ENCODE measurements around the gene GPR87. TPM values are rescaled to one million over a fixed set of nuclear protein-coding genes. Genes with fewer than 3 reads are reported as not detected.
A peak's percentile ranks its signal among the peaks of the same experiment; 100 is the strongest.

Gene GPR87
- total and polyA plus RNA-seq, 10 donors, result not detected

- H3K9me3 ChIP-seq, result no peaks in the 10 kb centered on the region
- H3K27ac ChIP-seq, result peak overlapping the region in 7 of 8 donors; percentile 78 to 92 (median 84)
- intact Hi-C loops (cut with DNase I; ENCODE audit: low total_unique reads), result no loop called here
- H3K36me3 ChIP-seq, result no peaks in the 10 kb centered on the region
- peak in 1 of 3 donors; percentile 1 for TF ChIP-seq POLR2AphosphoS5 (IDR thresholded peaks at IDR 0.05)
- TF ChIP-seq CTCF (IDR thresholded peaks at IDR 0.05 in 8 of 11, conservative IDR thresholded peaks at IDR 0.05 in 3 of 11), result peak in 1 of 11 experiments; percentile 8
- TF ChIP-seq POLR2A (IDR thresholded peaks at IDR 0.05), result no peak
- DNase-seq, result no peak
- WGBS, 5 donors, result 38 to 58% (median 44%) methylated on average over 3 of the region's 3 CpGs
- no peaks in the 10 kb centered on the region for H3K27me3 ChIP-seq (replicated peaks in 1 of 7)
- H3K4me3 ChIP-seq, result peak overlapping the region in 2 of 8 donors; percentile 10 to 46
- H3K4me1 ChIP-seq, result peaks cover 0 to 60% (median 8%) of the 10 kb centered on the region in 6 donors
These were observed 29.7 kb upstream of the GPR87 start for GRCh38 chr3:151346292-151346691.

DNA sequence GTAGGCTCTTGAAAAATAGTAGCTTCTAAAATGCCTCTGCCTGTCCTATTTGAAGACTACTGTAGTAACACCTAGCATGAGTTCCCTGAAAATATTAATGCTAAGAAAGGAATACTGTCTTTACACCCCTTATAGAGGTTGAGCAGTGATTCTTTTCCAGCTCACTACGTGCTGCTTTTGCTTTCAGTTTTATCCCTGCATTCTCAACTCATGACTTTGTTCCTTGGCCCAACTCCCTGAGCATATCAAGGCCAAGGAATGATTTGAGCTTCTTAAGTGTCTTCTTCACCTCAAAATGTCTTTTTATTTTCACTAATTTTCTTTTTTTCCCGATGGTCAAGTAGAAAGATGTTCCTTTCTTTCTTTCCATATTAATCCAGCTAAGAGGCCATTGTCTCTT lies 29.2 kb upstream of the GPR87 start:
- Histone ChIP-seq H3K4me3 (peak overlapping the region in 2 of 8 donors; percentile 10 to 46), H3K27me3 (replicated peaks in 1 of 7) (no peaks in the 10 kb centered on the region), H3K4me1 (peaks cover 0 to 57% (median 8%) of the 10 kb centered on the region in 6 donors), H3K36me3 (no peaks in the 10 kb centered on the region), H3K9me3 (no peaks in the 10 kb centered on the region), H3K27ac (peak overlapping the region in 7 of 8 donors; percentile 78 to 92 (median 84))
- 44 to 65% (median 50%) methylated on average over 2 of the region's 2 CpGs for WGBS, 5 donors
- no peak for DNase-seq
- TF ChIP-seq POLR2AphosphoS5 (IDR thresholded peaks at IDR 0.05) (no peak), CTCF (IDR thresholded peaks at IDR 0.05 in 8 of 11, conservative IDR thresholded peaks at IDR 0.05 in 3 of 11) (no peak), POLR2A (IDR thresholded peaks at IDR 0.05) (no peak)
- intact Hi-C loops (cut with DNase I; ENCODE audit: low total_unique reads), result no loop called here

DNA sequence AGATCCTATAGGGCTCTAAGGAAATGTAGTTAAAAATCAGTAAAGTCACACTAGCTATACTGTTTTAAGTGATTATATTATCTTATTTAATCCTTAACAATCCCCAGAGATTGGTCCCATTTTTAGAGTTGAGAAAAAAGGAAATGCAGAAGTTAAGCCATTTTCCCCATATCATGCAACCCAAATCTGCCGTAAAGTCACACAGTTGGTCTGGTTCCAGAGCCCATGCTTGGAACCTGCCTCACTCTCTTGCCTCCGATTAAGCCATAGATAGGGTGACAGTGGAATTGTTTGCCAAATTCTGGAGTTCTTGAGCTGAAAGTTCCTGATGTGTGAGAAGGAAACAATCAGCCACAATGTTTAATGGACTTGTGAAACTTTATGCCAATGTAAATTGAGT lies 15.1 kb upstream of the GPR87 start:
- Histone ChIP-seq H3K4me3 (no peak overlapping the region), H3K27ac (peak overlapping the region in 7 of 8 donors; percentile 48 to 90 (median 82)), H3K36me3 (no peaks in the 10 kb centered on the region), H3K27me3 (replicated peaks in 1 of 7) (no peaks in the 10 kb centered on the region), H3K4me1 (peaks cover 0 to 51% (median 0%) of the 10 kb centered on the region in 6 donors), H3K9me3 (no peaks in the 10 kb centered on the region)
- TF ChIP-seq POLR2A (IDR thresholded peaks at IDR 0.05), result no peak
- no peak for TF ChIP-seq CTCF (IDR thresholded peaks at IDR 0.05 in 8 of 11, conservative IDR thresholded peaks at IDR 0.05 in 3 of 11)
- no peak for TF ChIP-seq POLR2AphosphoS5 (IDR thresholded peaks at IDR 0.05)
- no peak for DNase-seq
- intact Hi-C loops (cut with DNase I; ENCODE audit: low total_unique reads), result no loop called here
- WGBS, 5 donors, result 56 to 89% (median 75%) methylated on average over 2 of the region's 2 CpGs

- no peaks in the 10 kb centered on the region for H3K36me3 ChIP-seq
- H3K27me3 ChIP-seq (replicated peaks in 1 of 7), result no peaks in the 10 kb centered on the region
- TF ChIP-seq POLR2AphosphoS5 (IDR thresholded peaks at IDR 0.05), result no peak
- TF ChIP-seq POLR2A (IDR thresholded peaks at IDR 0.05), result no peak
- TF ChIP-seq CTCF (IDR thresholded peaks at IDR 0.05 in 8 of 11, conservative IDR thresholded peaks at IDR 0.05 in 3 of 11), result no peak
- DNase-seq, result no peak
- H3K9me3 ChIP-seq, result no peaks in the 10 kb centered on the region
- intact Hi-C loops (cut with DNase I; ENCODE audit: low total_unique reads), result no loop called here
- H3K4me1 ChIP-seq, result peaks cover 0 to 57% (median 0%) of the 10 kb centered on the region in 6 donors
- peak overlapping the region in 7 of 8 donors; percentile 48 to 90 (median 82) for H3K27ac ChIP-seq
- H3K4me3 ChIP-seq, result no peak overlapping the region
These were observed 14.3 kb upstream of the GPR87 start for GRCh38 chr3:151330899-151331298.
